ENCODE data around the gene IGFBP2.
A peak's percentile ranks its signal among the peaks of the same experiment; 100 is the strongest.
"Not testable (repeated sequence)": the region's sequence is repeated elsewhere in the genome, so short reads cannot be mapped to it uniquely, and the experiment has no call there.

Gene IGFBP2, protein sequence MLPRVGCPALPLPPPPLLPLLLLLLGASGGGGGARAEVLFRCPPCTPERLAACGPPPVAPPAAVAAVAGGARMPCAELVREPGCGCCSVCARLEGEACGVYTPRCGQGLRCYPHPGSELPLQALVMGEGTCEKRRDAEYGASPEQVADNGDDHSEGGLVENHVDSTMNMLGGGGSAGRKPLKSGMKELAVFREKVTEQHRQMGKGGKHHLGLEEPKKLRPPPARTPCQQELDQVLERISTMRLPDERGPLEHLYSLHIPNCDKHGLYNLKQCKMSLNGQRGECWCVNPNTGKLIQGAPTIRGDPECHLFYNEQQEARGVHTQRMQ

DNA sequence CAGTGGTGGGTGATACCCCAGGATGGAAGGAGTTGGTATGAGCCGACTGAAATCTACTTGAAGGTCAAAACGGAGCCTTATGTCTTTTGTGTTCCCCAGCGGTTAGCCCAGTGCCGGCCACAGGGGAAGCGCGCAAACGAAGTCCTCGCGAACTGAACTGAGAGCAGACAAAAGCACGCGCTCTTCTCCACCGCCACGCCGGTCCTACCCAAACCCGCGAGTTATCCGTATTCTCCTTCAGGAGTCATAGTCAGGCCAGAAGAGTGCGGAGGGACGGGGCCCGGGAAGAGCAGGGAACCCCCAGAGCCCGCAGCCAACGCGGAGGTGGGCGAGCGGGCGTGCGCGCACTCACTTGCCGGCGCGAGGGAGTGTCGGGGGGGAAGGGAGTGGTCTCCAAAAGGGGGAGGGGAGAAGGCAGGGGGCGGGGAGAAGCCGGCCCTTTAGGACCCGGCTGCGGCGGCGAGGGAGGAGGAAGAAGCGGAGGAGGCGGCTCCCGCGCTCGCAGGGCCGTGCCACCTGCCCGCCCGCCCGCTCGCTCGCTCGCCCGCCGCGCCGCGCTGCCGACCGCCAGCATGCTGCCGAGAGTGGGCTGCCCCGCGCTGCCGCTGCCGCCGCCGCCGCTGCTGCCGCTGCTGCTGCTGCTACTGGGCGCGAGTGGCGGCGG is at the start of gene IGFBP2:
TSS of gene IGFBP2 (plus strand) at position 469 of the 664 bp plus-strand sequence. CDS start at position 573, 104 bp downstream.
- no peak for DNase-seq (ENCODE audit: low read depth in 1 of 2, low spot score in 1 of 2)

DNA sequence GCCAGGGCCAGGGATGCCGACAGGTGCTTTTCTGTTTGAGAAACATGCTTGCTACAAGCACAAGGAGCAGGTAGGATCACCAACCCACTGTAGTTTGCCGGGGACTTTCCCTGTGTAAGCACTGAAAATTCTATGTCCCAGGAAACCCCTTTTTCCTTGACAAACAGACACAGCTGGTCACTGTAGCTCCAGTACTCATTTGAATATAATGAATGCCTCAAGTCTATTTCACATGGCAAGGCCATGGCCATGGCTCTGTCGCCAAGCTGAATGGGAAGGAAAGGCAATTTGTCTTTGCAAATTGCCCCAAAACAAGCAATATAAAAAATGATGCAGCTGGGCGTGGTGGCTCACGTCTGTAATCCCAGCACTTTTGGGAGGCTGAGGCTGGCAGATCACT is 49.6 kb upstream of the IGFBP2 start:
- DNase-seq (ENCODE audit: low read depth in 1 of 2, low spot score in 1 of 2), result no peak

DNA sequence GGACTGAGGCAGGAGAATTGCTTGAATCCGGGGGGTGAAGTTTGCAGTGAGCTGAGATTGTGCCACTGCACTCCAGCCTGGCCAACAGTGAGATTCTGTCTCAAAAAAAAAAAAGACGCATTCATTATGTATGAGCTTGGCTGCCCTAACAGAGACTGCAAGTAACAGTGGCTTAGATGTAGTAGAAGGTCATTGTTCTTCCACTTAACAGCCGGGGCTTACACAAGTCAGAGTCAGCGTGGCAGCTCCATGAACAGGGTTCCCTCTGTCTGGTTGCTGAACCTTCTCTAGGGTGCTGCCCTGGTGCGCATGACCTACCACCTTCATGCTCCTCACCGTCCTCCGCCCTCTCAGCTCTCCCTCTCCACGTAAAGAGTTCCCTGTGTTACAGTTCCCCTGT is 49.1 kb upstream of the IGFBP2 start:
- no peak for DNase-seq (ENCODE audit: low read depth in 1 of 2, low spot score in 1 of 2)

DNA sequence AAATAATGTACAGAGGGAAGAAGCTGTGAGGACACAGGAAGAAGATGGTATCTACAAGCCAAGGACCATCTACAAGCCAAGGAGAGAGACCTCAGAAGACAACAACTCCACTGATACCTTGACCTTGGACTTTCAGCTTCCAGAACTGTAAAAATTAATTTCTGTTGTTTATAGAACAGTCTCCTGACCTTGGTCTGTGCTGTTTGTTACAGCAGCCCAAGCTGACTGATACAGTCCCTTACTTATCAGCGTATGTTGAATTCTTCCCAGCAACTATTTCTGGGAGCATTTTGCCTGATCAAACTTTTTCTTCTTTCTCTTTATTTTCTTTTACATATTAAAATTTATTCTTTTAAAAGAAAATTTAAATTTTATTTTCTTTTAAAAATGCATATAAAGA is 47.8 kb upstream of the IGFBP2 start:
- no peak for DNase-seq (ENCODE audit: low read depth in 1 of 2, low spot score in 1 of 2)

DNA sequence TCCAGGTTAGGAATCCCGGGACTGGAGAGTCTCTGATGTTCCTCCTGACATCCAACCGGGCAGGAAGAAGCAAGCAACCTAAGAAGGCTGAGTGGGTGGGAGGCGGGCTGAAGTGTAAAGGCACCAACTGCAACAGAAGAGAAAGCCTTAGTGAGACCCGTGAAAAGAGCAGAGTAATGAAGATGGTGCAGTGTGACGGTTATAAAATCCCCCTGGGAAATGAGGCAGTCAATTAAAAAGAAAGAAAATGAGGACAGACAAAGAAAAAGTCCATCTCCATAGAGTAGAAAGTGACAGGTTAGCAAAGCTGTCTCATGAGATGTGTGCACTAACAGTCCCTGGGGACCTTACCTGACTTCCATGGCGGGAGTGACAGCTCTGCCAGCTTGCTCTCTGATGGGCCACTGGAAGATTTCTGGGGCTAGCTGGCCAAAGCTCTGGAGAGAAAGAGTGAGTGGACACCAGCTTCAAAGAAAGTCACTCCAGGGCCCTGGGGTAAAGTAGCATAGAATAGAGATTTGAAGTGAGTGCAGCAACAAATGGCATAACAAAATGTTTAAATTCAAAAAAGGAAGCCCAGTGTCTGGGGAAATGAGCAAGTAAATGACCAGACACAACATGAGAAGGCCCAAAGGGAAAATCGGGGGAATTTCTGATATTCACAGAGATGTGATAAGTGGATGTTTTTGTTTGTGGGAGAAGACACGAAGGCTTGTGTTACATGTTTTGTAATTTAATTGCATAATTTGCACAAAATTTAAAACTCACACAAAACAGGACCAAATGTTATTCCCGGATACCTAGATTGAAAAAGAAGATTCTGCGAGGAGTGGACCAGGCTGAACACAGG is 44.1 kb upstream of the IGFBP2 start:
- no peak for DNase-seq (ENCODE audit: low read depth in 1 of 2, low spot score in 1 of 2)

DNA sequence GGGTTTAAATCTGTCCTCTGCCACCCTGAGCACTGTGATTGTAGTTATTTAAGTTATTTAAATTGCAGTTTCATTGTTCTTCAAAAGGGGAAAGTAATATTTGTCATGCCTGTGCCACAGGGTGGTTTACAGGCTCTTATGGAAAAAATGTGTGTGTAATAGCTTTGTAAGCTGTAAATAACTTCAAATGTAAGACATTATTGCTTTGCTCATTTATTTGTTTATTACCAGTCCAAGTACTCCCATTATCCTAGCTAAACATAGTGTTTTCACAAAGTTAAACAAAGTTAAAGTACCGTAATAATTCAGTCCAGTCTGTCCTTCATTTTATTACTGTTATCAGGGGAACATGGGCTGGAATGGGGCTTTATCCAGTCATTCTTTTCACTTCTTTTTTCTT is 43.4 kb upstream of the IGFBP2 start:
- DNase-seq (ENCODE audit: low read depth in 1 of 2, low spot score in 1 of 2), result no peak

DNA sequence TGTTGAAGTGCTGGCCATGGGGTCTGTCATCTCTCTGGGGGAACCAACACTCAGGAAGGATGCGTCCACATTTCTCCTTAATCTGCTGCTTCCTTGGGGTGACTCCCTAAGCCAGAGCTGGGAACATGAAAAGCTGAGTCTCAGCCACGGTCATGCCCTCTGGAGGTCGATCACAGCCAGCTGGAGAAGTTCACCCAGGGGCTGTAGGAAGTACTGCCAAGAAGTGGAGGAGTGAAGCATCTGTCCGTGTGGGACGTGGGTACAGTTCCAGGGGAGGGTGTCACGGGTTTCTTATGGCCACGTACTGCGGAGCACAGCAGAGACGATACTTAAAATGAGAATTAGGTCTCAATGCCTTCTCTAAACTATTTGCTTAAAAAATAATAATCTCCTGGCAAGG is 42.4 kb upstream of the IGFBP2 start:
- DNase-seq (ENCODE audit: low read depth in 1 of 2, low spot score in 1 of 2), result no peak

DNA sequence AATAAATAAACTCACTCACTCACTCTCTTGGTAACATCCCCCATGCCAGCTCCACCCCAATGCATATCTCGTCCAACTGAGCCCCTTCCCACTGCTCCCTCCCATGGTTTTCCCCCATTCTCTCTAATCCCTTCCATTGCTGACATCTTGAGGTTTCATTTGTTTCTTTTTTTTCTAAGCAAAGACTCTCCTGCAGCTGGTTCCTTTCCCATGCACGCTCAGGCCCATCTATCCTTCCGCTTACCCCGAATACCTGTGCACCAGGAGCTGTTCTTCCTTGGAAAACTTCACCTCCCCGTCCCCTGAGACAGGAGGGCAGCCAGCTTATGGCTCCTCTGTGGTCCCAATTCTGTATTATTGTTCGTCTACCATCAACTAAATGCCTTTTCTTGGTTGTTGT is 41.7 kb upstream of the IGFBP2 start:
- DNase-seq (ENCODE audit: low read depth in 1 of 2, low spot score in 1 of 2), result no peak

DNA sequence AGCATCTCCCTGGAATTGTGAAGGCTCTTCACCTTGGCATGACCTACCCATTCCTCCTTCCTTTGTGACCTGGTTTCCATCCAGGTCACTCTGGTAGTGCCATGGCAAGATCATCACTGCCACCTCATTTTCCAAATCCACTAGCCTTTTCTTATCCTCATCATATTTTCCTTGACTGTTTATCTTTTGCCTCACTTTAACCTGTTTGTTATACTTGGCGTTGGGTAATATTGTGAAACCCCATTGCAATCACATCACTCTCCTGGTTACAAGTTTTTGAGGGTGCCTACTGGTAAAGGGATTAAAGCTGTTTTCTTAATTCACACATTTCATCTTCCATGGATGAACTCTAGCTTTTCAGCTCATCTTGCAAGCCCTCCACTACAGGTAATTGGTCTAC is 39.1 kb upstream of the IGFBP2 start:
- no peak for DNase-seq (ENCODE audit: low read depth in 1 of 2, low spot score in 1 of 2)

DNA sequence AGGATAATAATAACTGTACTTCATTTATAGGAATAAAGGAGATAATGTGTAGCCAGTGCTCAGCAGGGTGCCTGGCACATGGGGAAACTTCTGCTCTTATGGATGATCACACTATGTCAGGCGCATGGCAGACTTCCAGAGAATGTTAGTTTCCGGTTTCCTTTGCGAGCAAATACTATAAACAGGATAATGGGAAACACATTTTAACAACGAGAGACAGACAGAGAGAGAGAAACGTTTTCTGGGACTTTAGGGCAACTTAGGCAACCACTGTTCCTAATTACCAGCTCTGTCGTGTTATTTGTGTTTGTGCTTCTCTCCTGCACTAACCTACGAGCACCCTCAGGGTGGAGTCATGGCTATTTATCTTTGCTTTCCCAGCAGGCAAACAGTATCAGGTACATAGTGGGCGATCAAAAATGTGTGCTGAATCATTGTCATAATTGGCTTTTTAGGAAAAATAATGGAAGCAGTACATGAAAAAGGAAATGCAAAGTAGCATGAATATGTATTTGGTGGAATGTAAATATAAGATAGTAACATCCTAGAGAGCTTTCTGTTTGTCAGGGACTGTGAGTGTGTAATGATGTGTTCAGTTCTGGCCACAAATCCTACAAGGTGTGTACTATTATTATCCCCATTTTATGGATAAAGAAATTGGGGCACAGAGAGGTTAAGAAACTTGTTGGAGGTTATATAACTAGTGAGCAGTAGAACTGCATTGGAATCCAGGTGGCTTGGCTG is 36.8 kb upstream of the IGFBP2 start:
- no peak for DNase-seq (ENCODE audit: low read depth in 1 of 2, low spot score in 1 of 2)

DNA sequence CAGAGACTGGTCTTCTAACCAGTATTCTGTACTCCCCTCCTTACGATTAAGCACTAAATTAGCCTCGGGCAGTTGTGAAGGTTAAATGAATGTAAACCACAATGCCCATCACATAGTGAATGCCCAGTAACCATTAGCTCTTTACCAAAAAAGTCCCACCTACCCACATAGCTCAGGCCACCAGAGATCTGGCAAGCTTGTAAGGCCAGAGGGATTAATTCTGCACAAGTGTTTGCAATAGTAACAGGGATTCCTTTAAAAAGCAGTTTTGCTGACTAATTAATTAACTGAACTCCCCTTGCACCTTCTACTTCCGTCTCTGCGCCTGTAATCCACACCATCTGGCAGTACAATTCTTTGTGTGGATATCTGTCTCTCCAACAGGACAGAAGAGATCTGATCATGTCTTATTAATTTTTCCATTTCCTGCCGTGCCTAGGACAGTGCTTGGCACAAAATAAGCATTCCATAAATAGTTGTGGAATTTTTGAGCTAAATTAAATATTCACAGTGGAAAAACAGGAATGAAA is 36.2 kb upstream of the IGFBP2 start:
- DNase-seq (ENCODE audit: low read depth in 1 of 2, low spot score in 1 of 2), result no peak

DNA sequence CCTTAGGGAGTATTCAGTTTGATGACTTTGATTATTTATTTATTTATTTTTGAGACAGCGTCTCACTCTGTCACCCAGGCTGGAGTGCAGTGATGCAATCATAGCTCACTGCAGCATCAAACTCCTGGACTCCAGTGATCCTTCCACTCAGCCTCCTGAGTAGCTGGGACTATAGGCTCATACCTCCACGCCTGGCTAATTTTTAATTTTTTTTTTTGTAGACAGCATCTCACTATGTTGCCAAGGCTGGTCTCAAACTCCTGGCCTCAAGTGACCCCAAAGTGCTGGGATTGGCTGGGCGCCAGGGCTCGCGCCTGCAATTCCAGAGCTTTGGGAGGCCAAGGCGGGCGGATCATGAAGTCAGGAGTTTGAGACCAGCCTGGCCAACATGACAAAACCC is 35.4 kb upstream of the IGFBP2 start:
- DNase-seq (ENCODE audit: low read depth in 1 of 2, low spot score in 1 of 2), result not testable (repeated sequence)

DNA sequence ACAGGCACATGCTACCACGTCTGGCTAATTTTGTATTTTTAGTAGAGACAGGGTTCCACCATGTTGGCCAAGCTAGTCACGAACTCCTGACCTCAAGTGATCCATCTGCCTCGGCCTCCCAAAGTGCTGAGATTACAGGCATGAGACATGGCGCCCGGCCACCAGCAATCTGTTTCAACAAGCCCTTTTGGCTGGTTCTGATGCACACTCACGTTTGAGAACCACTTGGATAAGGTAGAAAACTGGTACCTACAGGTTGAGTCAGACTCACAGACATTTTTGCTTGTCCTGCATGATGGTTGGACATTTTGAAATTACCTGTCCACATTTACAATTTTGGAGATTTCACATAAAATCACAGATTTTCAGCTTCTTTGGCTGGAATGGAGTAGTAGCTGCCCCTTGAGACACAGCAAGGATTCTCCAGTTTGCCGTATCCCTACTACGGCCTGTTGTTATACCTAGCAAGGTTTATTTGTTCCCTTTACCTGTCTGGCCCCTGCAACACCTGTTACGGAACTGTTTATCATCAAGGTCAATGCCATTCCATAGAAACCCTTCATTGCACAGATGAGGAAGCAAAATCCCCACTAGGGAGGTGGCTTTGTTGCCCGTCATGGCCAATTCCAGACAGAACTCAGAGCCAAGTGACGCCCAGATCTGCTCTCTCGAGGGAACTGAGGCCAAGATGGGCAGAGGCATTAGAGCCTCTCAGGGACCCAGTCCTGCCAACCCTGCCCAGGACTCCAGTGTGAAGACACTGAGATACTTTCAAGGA is 31.4 kb upstream of the IGFBP2 start:
- no peak for DNase-seq (ENCODE audit: low read depth in 1 of 2, low spot score in 1 of 2)

DNA sequence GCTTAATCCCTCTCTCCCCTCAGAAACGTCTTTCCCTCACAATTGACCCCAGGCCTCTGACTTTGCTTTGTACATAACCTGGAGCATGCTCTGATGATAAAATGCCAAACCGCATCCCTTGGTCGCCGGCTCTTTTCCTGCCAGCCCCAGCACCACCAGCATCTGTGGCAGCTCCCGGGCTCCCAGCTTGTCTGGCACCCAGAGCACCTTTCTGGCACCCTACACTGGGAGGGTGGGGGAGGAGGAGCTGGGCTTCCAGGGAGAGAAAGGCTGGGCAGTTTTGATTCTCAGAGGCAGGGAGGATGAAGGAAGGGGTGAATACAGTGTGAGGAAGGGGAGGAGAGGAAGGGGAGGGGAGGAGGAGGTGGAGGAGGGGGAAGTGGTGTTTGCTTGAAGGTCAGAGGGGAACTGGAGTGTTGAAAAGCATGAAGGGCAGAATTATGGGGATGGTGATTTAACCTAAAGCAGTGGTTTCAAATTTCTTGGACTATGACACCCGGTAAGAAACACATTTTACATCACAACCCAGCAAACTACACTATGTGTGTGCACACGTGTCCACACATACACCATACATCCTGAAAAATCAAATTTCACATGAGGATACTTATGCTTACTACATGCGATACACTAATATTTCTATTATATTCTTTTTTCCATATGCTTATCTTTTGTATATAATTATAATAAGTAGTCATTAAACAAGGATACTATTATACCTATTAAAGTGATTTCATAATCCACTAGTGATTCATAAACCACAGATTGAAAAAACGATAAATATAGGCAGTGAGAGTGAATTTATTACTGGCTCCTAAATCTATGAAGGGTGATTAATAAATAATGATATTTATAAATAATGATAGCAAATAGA is 30.0 kb upstream of the IGFBP2 start:
- no peak for DNase-seq (ENCODE audit: low read depth in 1 of 2, low spot score in 1 of 2)

DNA sequence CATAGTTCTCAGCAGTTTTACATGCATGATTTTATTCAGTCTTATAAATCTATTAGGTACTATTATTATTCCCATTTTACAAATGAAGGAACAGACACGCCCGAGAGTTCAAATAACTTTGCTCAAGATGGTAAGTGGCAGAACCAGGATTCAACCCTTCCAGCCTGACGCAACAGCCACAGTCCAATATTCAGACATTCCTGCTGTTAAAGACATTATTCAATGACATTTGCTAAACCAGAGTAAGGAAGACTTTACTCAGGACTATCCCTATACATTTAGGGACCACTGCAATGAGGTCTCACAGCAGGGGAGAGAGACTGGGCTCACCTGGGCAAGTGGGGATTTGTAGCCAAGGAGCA is 29.4 kb upstream of the IGFBP2 start:
- DNase-seq (ENCODE audit: low read depth in 1 of 2, low spot score in 1 of 2), result no peak

DNA sequence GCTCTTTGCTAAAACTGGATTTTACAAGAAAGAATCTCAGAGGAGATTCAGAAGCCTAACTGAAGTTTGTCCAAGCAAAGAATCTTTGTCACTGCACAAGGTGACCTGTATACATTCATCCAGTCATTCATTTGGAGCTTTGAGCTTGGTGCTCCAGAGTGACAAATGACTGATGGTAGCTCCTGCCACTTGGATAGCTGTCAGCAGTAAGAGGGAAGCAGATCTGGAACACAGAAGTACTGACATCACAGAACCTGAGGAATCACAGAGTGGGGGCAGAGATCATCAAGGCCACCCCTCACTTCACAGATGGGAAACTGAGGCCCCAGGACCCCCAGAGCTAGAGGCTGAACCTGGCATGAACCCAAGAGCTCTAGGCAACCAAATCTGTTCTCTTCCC is 28.8 kb upstream of the IGFBP2 start:
- no peak for DNase-seq (ENCODE audit: low read depth in 1 of 2, low spot score in 1 of 2)

DNA sequence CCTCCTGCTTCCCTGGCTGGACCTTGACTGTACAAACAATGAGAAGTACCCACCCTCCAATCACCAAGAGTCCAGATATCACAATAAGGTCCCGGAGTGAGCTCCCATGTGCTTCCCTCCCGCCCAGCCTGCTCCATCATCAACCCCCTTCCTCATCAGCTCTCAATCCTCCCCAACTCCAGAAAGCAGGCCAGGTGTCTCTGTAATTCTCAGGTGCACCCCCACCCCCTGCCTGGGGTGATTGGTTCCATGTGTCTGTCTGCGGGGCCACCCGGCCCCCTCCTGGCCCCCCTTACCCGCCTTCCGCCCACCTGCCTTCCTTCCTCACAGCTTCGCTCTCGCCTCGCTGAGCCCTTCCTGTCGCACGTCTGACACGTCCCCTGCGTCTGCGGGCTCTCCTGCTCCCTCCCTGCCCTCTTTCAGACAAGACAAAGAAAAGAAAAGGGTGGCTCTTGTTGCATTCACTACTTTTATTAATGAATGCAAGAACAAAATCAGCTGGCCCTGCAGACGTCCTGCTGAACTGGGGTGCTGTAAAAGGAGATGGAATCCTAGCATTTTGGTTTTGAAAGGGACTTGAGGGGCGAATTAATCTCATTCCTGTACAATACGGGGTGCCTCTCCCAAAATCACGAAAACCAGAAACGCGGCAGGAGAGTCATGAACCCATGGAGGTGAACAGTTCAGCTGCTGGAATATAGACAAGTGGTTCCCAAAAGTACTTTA is 26.5 kb upstream of the IGFBP2 start:
- peak in 1 of 2 donors; percentile 16 for DNase-seq (ENCODE audit: low read depth in 1 of 2, low spot score in 1 of 2)

DNA sequence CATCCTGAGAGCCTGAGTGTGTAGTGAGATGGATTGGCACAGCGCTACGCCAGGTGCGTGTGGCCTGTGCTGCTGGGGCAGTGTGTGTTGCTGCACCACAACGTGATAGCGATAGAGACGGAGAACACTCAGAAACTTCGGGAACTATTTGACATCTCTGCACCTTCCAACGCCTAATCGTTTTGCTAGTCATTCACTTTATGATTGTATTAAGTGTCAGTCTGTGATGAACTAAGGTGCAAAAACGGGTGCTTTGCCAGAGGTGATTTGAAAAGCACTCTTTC is 26.0 kb upstream of the IGFBP2 start:
- no peak for DNase-seq (ENCODE audit: low read depth in 1 of 2, low spot score in 1 of 2)

DNA sequence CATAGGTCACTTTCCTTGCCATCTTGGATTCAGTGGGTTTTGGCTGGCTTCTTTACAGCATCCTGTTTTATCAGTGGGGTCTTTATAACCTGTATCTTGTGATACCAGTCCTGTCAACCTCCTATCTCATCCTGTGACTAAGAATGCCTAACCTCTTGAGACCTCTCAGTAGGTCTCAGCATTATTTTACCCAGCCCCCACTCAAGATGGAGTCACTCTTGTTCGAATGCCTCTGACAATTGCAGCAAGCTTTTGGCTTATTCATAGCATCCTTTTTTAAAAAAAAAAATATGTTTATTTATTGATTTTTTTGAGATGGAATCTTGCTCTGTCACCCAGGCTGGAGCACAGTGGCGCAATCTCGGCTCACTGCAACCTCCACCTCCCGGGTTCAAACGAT is 24.7 kb upstream of the IGFBP2 start:
- DNase-seq (ENCODE audit: low read depth in 1 of 2, low spot score in 1 of 2), result no peak

Data from stimulated activated CD4-positive, alpha-beta T cell treated with anti-CD3 and anti-CD28 coated beads, Interleukin-15, amount 100 ng/mL, for 1 hour (primary cell).